Chondrocyte (in vitro differentiated cells): ENCODE data around the gene DDAH1. TPM values are rescaled to one million over a fixed set of nuclear protein-coding genes. Genes with fewer than 3 reads are reported as not detected.

Experiments used
- DNase-seq: peaks from one replicate; pipeline ENCODE4 v3.0.0; 2021; ENCODE audit warnings: mixed read lengths, low spot score
- H3K27ac Mint-ChIP-seq: one replicate; pipeline ENCODE4 v1.8.0; 2021; ENCODE audit warnings: mild to moderate bottlenecking, moderate library complexity, mixed read lengths; ENCODE audit not compliant: unreplicated experiment
- H3K27me3 Mint-ChIP-seq: 2 replicates; pipeline ENCODE4 v1.8.0; 2021; ENCODE audit warnings: low read depth, mixed read lengths
- H3K36me3 Mint-ChIP-seq: 2 replicates; pipeline ENCODE4 v1.8.0; 2021; ENCODE audit warnings: low read depth, mixed read lengths
- H3K4me1 Mint-ChIP-seq: 2 replicates; pipeline ENCODE4 v1.8.0; 2021; ENCODE audit warnings: low read depth, mild to moderate bottlenecking, mixed read lengths
- H3K4me3 Mint-ChIP-seq: one replicate; pipeline ENCODE4 v1.8.0; 2021; ENCODE audit warnings: mild to moderate bottlenecking, moderate library complexity, mixed read lengths; ENCODE audit not compliant: unreplicated experiment
- H3K9me3 Mint-ChIP-seq: 2 replicates; pipeline ENCODE4 v1.8.0; 2021; ENCODE audit warnings: low read depth, mixed read lengths
- CTCF ChIP-seq: fragments of 200-600 bp; sonication (generic); IDR thresholded peaks from 2 replicates; pipeline ENCODE4 v1.5.0; 2021; ENCODE audit warnings: antibody characterized with exemption, mild to moderate bottlenecking, moderate library complexity
- total RNA-seq: library from RNA; stranded (reverse); gene quantifications from 3 replicates; pipeline ENCODE4 v1.2.1, GENCODE V29; 2021

The DDAH1 gene
- total RNA-seq, 1 donor from 2014 or later = 91.8 TPM

DNA sequence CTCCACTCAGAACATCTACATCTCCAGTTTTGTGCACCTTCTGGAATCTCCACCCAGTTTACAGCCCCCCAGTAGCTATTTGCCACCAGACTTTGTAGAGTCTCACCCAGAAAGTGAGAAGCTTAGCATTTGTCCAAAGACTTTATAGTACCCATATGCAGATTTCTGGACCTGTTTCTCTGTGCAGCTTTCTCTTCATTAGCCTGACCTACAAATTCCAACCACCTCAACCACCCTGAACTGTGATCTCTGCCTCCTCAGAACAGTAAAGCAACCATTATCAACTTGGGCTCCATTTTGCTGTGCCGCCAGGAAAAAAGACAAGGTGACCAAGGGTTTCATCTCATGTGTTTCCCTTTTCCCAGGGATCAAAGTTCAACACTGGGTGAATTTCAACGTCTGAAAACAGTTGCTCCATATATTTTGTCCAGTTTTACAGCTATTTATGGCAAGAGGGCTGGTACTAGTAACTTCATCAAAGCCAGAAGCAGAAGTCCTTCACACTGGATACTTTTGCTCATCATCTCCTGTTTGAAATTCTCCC is 36.5 kb upstream of the DDAH1 start:
- no peak overlapping the region for H3K4me3 Mint-ChIP-seq

DNA sequence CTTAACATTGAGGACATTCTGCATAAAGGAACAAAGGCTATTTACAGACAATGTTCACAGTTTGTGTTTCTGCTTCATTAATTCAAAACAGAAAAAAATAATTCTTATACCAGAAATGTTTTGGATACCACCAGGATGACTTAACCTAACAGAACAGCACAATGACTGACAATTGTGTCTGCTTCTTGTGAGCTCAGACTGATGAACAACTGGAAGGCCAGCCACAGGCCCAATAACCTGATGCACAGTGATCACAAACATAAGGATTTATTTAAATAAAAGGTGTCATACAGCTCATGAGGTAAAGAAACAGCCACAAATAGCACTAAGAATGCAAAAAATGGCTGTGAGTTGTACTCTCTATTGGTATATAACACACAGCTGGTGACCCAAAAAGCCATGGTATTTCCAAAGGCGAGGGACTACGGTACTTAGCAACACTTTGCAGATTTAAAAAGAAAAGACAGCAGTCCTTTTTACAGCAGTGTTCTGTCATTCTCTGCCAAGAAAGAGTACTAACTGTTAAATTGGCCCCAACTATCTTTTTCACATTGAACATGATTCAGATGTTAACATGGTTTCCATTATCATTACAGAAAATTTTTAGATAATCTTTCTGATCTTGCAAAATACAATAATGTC is 32.1 kb upstream of the DDAH1 start:
- TF ChIP-seq CTCF = no peak
- Mint-ChIP-seq H3K36me3 (peaks cover 24% of the 10 kb centered on the region), H3K9me3 (peaks cover 10% of the 10 kb centered on the region), H3K4me3 (no peak overlapping the region), H3K4me1 (peaks cover 61% of the 10 kb centered on the region), H3K27ac (no peak overlapping the region), H3K27me3 (no peaks in the 10 kb centered on the region)
- DNase-seq = no peak

More for the DNA sequence above, 36.5 kb upstream of the DDAH1 start:
- DNase-seq = no peak
- peaks cover 10% of the 10 kb centered on the region for H3K9me3 Mint-ChIP-seq
- no peaks in the 10 kb centered on the region for H3K27me3 Mint-ChIP-seq
- TF ChIP-seq CTCF = no peak
- H3K36me3 Mint-ChIP-seq = peaks cover 26% of the 10 kb centered on the region
- peaks cover 67% of the 10 kb centered on the region for H3K4me1 Mint-ChIP-seq
- no peak overlapping the region for H3K27ac Mint-ChIP-seq

DNA sequence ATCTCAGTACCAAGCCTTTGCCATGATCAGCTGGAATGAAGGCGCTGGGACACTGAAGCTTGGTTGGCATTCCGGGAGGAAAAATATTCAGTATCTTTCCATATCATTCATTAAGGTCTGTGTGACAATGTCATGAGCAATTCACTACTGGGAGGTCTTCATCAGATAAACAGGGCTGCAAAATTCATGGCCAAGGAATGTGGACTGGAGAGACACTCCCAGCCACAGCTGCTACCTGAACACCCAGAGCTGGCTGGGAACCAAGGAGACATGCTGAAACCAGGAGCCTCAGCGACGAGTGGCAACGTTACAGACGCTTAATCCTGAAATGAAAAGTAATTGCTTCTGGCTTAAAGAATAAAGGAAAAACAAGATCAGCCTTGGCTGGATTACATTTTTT is 30.6 kb upstream of the DDAH1 start:
- Mint-ChIP-seq H3K27me3 (no peaks in the 10 kb centered on the region), H3K9me3 (peaks cover 5% of the 10 kb centered on the region), H3K36me3 (peaks cover 19% of the 10 kb centered on the region), H3K4me3 (peak overlapping the region; percentile 17), H3K4me1 (peaks cover 47% of the 10 kb centered on the region), H3K27ac (peak overlapping the region; percentile 91)
- TF ChIP-seq CTCF = no peak
- DNase-seq = no peak

DNA sequence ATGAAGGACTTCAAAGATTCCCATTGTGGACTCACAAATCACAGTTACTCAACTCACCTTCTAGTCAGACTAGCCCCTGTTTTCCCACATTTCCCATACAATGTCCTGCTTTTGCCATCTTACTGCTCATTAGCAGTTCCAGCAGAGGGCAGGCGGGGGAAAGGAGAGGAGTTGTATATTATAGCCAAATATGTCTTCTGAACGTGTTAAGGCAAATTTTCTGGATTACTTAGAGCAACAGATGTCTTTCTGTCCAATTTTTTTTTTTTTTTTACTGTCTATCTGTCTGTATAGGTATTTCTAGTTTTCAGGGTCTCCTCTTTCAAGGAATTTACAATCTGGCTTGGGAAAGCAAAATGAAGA is 29.9 kb upstream of the DDAH1 start:
- DNase-seq = no peak
- no peaks in the 10 kb centered on the region for H3K9me3 Mint-ChIP-seq
- H3K4me1 Mint-ChIP-seq = peaks cover 45% of the 10 kb centered on the region
- H3K4me3 Mint-ChIP-seq = no peak overlapping the region
- H3K27me3 Mint-ChIP-seq = no peaks in the 10 kb centered on the region
- peaks cover 20% of the 10 kb centered on the region for H3K36me3 Mint-ChIP-seq
- peak overlapping the region; percentile 91 for H3K27ac Mint-ChIP-seq
- peak; percentile 76 for TF ChIP-seq CTCF

- no peak for DNase-seq
- no peak overlapping the region for H3K4me3 Mint-ChIP-seq
- H3K36me3 Mint-ChIP-seq = peaks cover 23% of the 10 kb centered on the region
- H3K9me3 Mint-ChIP-seq = no peaks in the 10 kb centered on the region
- no peaks in the 10 kb centered on the region for H3K27me3 Mint-ChIP-seq
- H3K27ac Mint-ChIP-seq = peak overlapping the region; percentile 91
- H3K4me1 Mint-ChIP-seq = peaks cover 46% of the 10 kb centered on the region
- TF ChIP-seq CTCF = no peak
These were observed 29.3 kb upstream of the DDAH1 start for GRCh38 chr1:85494074-85494903.
